ENCODE results near the gene SLC47A2.
"Not testable (repeated sequence)": the region's sequence is repeated elsewhere in the genome, so short reads cannot be mapped to it uniquely, and the experiment has no call there.

The SLC47A2 gene
- total RNA-seq, result 0 to 0.09 (median 0) reads per million in 3 donors

- Histone ChIP-seq H3K27me3 (replicated peaks; ENCODE audit: control insufficient read depth, insufficient read depth, low read length, poor library complexity, severe bottlenecking) (no peaks in the 10 kb centered on the region), H3K4me3 (ENCODE audit: insufficient read depth, low read depth, low read length, poor library complexity, severe bottlenecking) (no peak within 1 kb of the TSS), H3K4me1 (ENCODE audit: control insufficient read depth, insufficient read depth, low read length, poor library complexity, severe bottlenecking) (no peaks in the 10 kb centered on the region), H3K36me3 (ENCODE audit: control insufficient read depth, insufficient read depth, low read length) (no peaks in the 10 kb centered on the region), H3K9me3 (ENCODE audit: control insufficient read depth, low read length) (no peaks in the 10 kb centered on the region), H3K27ac (ENCODE audit: insufficient read depth, low read length, poor library complexity, severe bottlenecking) (no peak within 1 kb of the TSS)
- DNase-seq, result no peak
Measured at GRCh38 chr17:19716108-19717030, at the start of gene SLC47A2. Gene SLC47A2, minus strand, starts transcription at chr17:19716584. Its CDS starts 29 bp downstream, at chr17:19716555.

GRCh38 chr17:19766016-19766415, 49.6 kb upstream of the SLC47A2 start:
- Histone ChIP-seq H3K9me3 (ENCODE audit: control insufficient read depth, low read length) (no peaks in the 10 kb centered on the region), H3K27me3 (replicated peaks; ENCODE audit: control insufficient read depth, insufficient read depth, low read length, poor library complexity, severe bottlenecking) (no peaks in the 10 kb centered on the region), H3K27ac (ENCODE audit: insufficient read depth, low read length, poor library complexity, severe bottlenecking) (no peak overlapping the region), H3K36me3 (ENCODE audit: control insufficient read depth, insufficient read depth, low read length) (no peaks in the 10 kb centered on the region), H3K4me3 (ENCODE audit: insufficient read depth, low read depth, low read length, poor library complexity, severe bottlenecking) (no peak overlapping the region), H3K4me1 (ENCODE audit: control insufficient read depth, insufficient read depth, low read length, poor library complexity, severe bottlenecking) (peaks cover 31% of the 10 kb centered on the region)
- no peak for DNase-seq

- peaks cover 22% of the 10 kb centered on the region for H3K4me1 ChIP-seq (ENCODE audit: control insufficient read depth, insufficient read depth, low read length, poor library complexity, severe bottlenecking)
- H3K27me3 ChIP-seq (replicated peaks; ENCODE audit: control insufficient read depth, insufficient read depth, low read length, poor library complexity, severe bottlenecking); H3K27ac ChIP-seq (ENCODE audit: insufficient read depth, low read length, poor library complexity, severe bottlenecking); DNase-seq; H3K4me3 ChIP-seq (ENCODE audit: insufficient read depth, low read depth, low read length, poor library complexity, severe bottlenecking); H3K36me3 ChIP-seq (ENCODE audit: control insufficient read depth, insufficient read depth, low read length); H3K9me3 ChIP-seq (ENCODE audit: control insufficient read depth, low read length): not testable (repeated sequence)
Measured at GRCh38 chr17:19763991-19764390, 47.6 kb upstream of the SLC47A2 start.

GRCh38 chr17:19763416-19763815, 47.0 kb upstream of the SLC47A2 start:
- Histone ChIP-seq H3K4me3 (ENCODE audit: insufficient read depth, low read depth, low read length, poor library complexity, severe bottlenecking) (no peak overlapping the region), H3K9me3 (ENCODE audit: control insufficient read depth, low read length) (no peaks in the 10 kb centered on the region), H3K27me3 (replicated peaks; ENCODE audit: control insufficient read depth, insufficient read depth, low read length, poor library complexity, severe bottlenecking) (no peaks in the 10 kb centered on the region), H3K36me3 (ENCODE audit: control insufficient read depth, insufficient read depth, low read length) (no peaks in the 10 kb centered on the region), H3K4me1 (ENCODE audit: control insufficient read depth, insufficient read depth, low read length, poor library complexity, severe bottlenecking) (peaks cover 20% of the 10 kb centered on the region), H3K27ac (ENCODE audit: insufficient read depth, low read length, poor library complexity, severe bottlenecking) (no peak overlapping the region)
- DNase-seq, result no peak

- peak; percentile 20 to 33 (median 25) for DNase-seq
Measured at GRCh38 chr17:19762515-19762961, 46.2 kb upstream of the SLC47A2 start.

GRCh38 chr17:19760746-19761145, 44.4 kb upstream of the SLC47A2 start:
- no peak for DNase-seq

More at GRCh38 chr17:19762515-19762961, 46.2 kb upstream of the SLC47A2 start:
- Histone ChIP-seq H3K27me3 (replicated peaks; ENCODE audit: control insufficient read depth, insufficient read depth, low read length, poor library complexity, severe bottlenecking) (no peaks in the 10 kb centered on the region), H3K27ac (ENCODE audit: insufficient read depth, low read length, poor library complexity, severe bottlenecking) (no peak overlapping the region), H3K4me3 (ENCODE audit: insufficient read depth, low read depth, low read length, poor library complexity, severe bottlenecking) (no peak overlapping the region), H3K9me3 (ENCODE audit: control insufficient read depth, low read length) (no peaks in the 10 kb centered on the region), H3K36me3 (ENCODE audit: control insufficient read depth, insufficient read depth, low read length) (no peaks in the 10 kb centered on the region), H3K4me1 (ENCODE audit: control insufficient read depth, insufficient read depth, low read length, poor library complexity, severe bottlenecking) (peaks cover 12% of the 10 kb centered on the region)

GRCh38 chr17:19759568-19760549, 43.5 kb upstream of the SLC47A2 start:
- H3K9me3 ChIP-seq (ENCODE audit: control insufficient read depth, low read length), result no peaks in the 10 kb centered on the region
- H3K36me3 ChIP-seq (ENCODE audit: control insufficient read depth, insufficient read depth, low read length), result no peaks in the 10 kb centered on the region
- H3K4me1 ChIP-seq (ENCODE audit: control insufficient read depth, insufficient read depth, low read length, poor library complexity, severe bottlenecking), result peaks cover 4% of the 10 kb centered on the region
- DNase-seq, result no peak
- no peaks in the 10 kb centered on the region for H3K27me3 ChIP-seq (replicated peaks; ENCODE audit: control insufficient read depth, insufficient read depth, low read length, poor library complexity, severe bottlenecking)
- H3K27ac ChIP-seq (ENCODE audit: insufficient read depth, low read length, poor library complexity, severe bottlenecking), result no peak overlapping the region
- no peak overlapping the region for H3K4me3 ChIP-seq (ENCODE audit: insufficient read depth, low read depth, low read length, poor library complexity, severe bottlenecking)

More at GRCh38 chr17:19760746-19761145, 44.4 kb upstream of the SLC47A2 start:
- H3K4me3 ChIP-seq (ENCODE audit: insufficient read depth, low read depth, low read length, poor library complexity, severe bottlenecking), result no peak overlapping the region
- H3K36me3 ChIP-seq (ENCODE audit: control insufficient read depth, insufficient read depth, low read length), result no peaks in the 10 kb centered on the region
- no peaks in the 10 kb centered on the region for H3K27me3 ChIP-seq (replicated peaks; ENCODE audit: control insufficient read depth, insufficient read depth, low read length, poor library complexity, severe bottlenecking)
- H3K9me3 ChIP-seq (ENCODE audit: control insufficient read depth, low read length), result no peaks in the 10 kb centered on the region
- no peak overlapping the region for H3K27ac ChIP-seq (ENCODE audit: insufficient read depth, low read length, poor library complexity, severe bottlenecking)
- peaks cover 4% of the 10 kb centered on the region for H3K4me1 ChIP-seq (ENCODE audit: control insufficient read depth, insufficient read depth, low read length, poor library complexity, severe bottlenecking)

- no peak overlapping the region for H3K4me3 ChIP-seq (ENCODE audit: insufficient read depth, low read depth, low read length, poor library complexity, severe bottlenecking)
- H3K27me3 ChIP-seq (replicated peaks; ENCODE audit: control insufficient read depth, insufficient read depth, low read length, poor library complexity, severe bottlenecking), result no peaks in the 10 kb centered on the region
- DNase-seq, result no peak
- no peaks in the 10 kb centered on the region for H3K36me3 ChIP-seq (ENCODE audit: control insufficient read depth, insufficient read depth, low read length)
- no peaks in the 10 kb centered on the region for H3K9me3 ChIP-seq (ENCODE audit: control insufficient read depth, low read length)
- no peak overlapping the region for H3K27ac ChIP-seq (ENCODE audit: insufficient read depth, low read length, poor library complexity, severe bottlenecking)
- peaks cover 4% of the 10 kb centered on the region for H3K4me1 ChIP-seq (ENCODE audit: control insufficient read depth, insufficient read depth, low read length, poor library complexity, severe bottlenecking)
Measured at GRCh38 chr17:19757536-19758180, 41.3 kb upstream of the SLC47A2 start.

GRCh38 chr17:19756546-19756945, 40.2 kb upstream of the SLC47A2 start:
- no peaks in the 10 kb centered on the region for H3K9me3 ChIP-seq (ENCODE audit: control insufficient read depth, low read length)
- H3K27ac ChIP-seq (ENCODE audit: insufficient read depth, low read length, poor library complexity, severe bottlenecking), result no peak overlapping the region
- no peaks in the 10 kb centered on the region for H3K36me3 ChIP-seq (ENCODE audit: control insufficient read depth, insufficient read depth, low read length)
- no peak for DNase-seq
- H3K4me1 ChIP-seq (ENCODE audit: control insufficient read depth, insufficient read depth, low read length, poor library complexity, severe bottlenecking), result no peaks in the 10 kb centered on the region
- H3K27me3 ChIP-seq (replicated peaks; ENCODE audit: control insufficient read depth, insufficient read depth, low read length, poor library complexity, severe bottlenecking), result no peaks in the 10 kb centered on the region
- H3K4me3 ChIP-seq (ENCODE audit: insufficient read depth, low read depth, low read length, poor library complexity, severe bottlenecking), result no peak overlapping the region
